ENCODE data around the gene LRRC2. TPM values are rescaled to one million over a fixed set of nuclear protein-coding genes. Genes with fewer than 3 reads are reported as not detected.

The LRRC2 gene
- total and polyA plus RNA-seq, 2 of the 13 experiments (the other 11 are each of a cell fraction or from before 2014, with no cell fraction given) = 0.27 to 0.58 TPM

- TF ChIP-seq SALL1 (CRISPR knock-in tag; IDR thresholded peaks at IDR 0.05) = peak; percentile 49
- peak; percentile 60; the same call in 1 of the 2 replicates for TF ChIP-seq RCOR2 (CRISPR knock-in tag; IDR thresholded peaks at IDR 0.05)
- peak; percentile 81 for TF ChIP-seq NCOA2 (CRISPR knock-in tag; IDR thresholded peaks at IDR 0.05)
- peak; percentile 49; the same call in 1 of the 2 replicates for TF ChIP-seq PHF21A (CRISPR knock-in tag; IDR thresholded peaks at IDR 0.05)
- no peak for TF ChIP-seq AKNA (CRISPR knock-in tag; IDR thresholded peaks at IDR 0.05; ENCODE audit: borderline replicate concordance)
- no peak for TF ChIP-seq ZNF850 (CRISPR knock-in tag; conservative IDR thresholded peaks at IDR 0.05)
- TF ChIP-seq, protein P1, sequence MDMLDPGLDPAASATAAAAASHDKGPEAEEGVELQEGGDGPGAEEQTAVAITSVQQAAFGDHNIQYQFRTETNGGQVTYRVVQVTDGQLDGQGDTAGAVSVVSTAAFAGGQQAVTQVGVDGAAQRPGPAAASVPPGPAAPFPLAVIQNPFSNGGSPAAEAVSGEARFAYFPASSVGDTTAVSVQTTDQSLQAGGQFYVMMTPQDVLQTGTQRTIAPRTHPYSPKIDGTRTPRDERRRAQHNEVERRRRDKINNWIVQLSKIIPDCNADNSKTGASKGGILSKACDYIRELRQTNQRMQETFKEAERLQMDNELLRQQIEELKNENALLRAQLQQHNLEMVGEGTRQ (IDR thresholded peaks at IDR 0.05; ENCODE audit: low read depth, low read length) = no peak
- TF ChIP-seq, protein P1 (CRISPR knock-in tag; IDR thresholded peaks at IDR 0.05; ENCODE audit: borderline replicate concordance) = no peak
- TF ChIP-seq FOXA3 (CRISPR knock-in tag; IDR thresholded peaks at IDR 0.05) = peak; percentile 35; the same call in 1 of the 2 replicates
- TF ChIP-seq IRF2 (CRISPR knock-in tag; IDR thresholded peaks at IDR 0.05) = peak; percentile 23; the same call in 1 of the 2 replicates
- TF ChIP-seq NKX3-1 (CRISPR knock-in tag; IDR thresholded peaks at IDR 0.05) = no peak
- no peak for TF ChIP-seq ARHGAP35 (CRISPR knock-in tag; IDR thresholded peaks at IDR 0.05; ENCODE audit: borderline replicate concordance)
- no peak for TF ChIP-seq SP4 (CRISPR knock-in tag; IDR thresholded peaks at IDR 0.05)
- peak; percentile 91 for TF ChIP-seq ELF3 (CRISPR knock-in tag; IDR thresholded peaks at IDR 0.05)
- TF ChIP-seq CENPT (CRISPR knock-in tag; IDR thresholded peaks at IDR 0.05; ENCODE audit: low read depth) = no peak
- TF ChIP-seq HNRNPH1 (optimal IDR thresholded peaks at IDR 0.05; ENCODE audit: low read depth, low read length) = no peak
- no peak for TF ChIP-seq WIZ (CRISPR knock-in tag; IDR thresholded peaks at IDR 0.05)
- TF ChIP-seq GABPA (IDR thresholded peaks at IDR 0.05; ENCODE audit: low read depth, low read length) = no peak
- peak; percentile 55 for TF ChIP-seq GABPA (CRISPR knock-in tag; IDR thresholded peaks at IDR 0.05; ENCODE audit: low read depth)
- TF ChIP-seq ERF (CRISPR knock-in tag; IDR thresholded peaks at IDR 0.05) = peak; percentile 78; the same call in 1 of the 2 replicates
- peak; percentile 98 for TF ChIP-seq SOX5 (CRISPR knock-in tag; IDR thresholded peaks at IDR 0.05; ENCODE audit: borderline replicate concordance)
- no peak for TF ChIP-seq ZKSCAN8 (CRISPR knock-in tag; IDR thresholded peaks at IDR 0.05; ENCODE audit: borderline replicate concordance)
- TF ChIP-seq, protein P2, sequence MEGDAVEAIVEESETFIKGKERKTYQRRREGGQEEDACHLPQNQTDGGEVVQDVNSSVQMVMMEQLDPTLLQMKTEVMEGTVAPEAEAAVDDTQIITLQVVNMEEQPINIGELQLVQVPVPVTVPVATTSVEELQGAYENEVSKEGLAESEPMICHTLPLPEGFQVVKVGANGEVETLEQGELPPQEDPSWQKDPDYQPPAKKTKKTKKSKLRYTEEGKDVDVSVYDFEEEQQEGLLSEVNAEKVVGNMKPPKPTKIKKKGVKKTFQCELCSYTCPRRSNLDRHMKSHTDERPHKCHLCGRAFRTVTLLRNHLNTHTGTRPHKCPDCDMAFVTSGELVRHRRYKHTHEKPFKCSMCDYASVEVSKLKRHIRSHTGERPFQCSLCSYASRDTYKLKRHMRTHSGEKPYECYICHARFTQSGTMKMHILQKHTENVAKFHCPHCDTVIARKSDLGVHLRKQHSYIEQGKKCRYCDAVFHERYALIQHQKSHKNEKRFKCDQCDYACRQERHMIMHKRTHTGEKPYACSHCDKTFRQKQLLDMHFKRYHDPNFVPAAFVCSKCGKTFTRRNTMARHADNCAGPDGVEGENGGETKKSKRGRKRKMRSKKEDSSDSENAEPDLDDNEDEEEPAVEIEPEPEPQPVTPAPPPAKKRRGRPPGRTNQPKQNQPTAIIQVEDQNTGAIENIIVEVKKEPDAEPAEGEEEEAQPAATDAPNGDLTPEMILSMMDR (CRISPR knock-in tag; IDR thresholded peaks at IDR 0.05) = no peak
Measured at GRCh38 chr3:46578973-46579755, 13.1 kb upstream of the LRRC2 start (continued).

All from HepG2 (cell line).